ENCODE measurements around the gene RAD51B. TPM values are rescaled to one million over a fixed set of nuclear protein-coding genes. Genes with fewer than 3 reads are reported as not detected.
A peak's percentile ranks its signal among the peaks of the same experiment; 100 is the strongest.

RAD51B gene
- total RNA-seq, 1 experiment from 2014 or later: 20.0 TPM

DNA sequence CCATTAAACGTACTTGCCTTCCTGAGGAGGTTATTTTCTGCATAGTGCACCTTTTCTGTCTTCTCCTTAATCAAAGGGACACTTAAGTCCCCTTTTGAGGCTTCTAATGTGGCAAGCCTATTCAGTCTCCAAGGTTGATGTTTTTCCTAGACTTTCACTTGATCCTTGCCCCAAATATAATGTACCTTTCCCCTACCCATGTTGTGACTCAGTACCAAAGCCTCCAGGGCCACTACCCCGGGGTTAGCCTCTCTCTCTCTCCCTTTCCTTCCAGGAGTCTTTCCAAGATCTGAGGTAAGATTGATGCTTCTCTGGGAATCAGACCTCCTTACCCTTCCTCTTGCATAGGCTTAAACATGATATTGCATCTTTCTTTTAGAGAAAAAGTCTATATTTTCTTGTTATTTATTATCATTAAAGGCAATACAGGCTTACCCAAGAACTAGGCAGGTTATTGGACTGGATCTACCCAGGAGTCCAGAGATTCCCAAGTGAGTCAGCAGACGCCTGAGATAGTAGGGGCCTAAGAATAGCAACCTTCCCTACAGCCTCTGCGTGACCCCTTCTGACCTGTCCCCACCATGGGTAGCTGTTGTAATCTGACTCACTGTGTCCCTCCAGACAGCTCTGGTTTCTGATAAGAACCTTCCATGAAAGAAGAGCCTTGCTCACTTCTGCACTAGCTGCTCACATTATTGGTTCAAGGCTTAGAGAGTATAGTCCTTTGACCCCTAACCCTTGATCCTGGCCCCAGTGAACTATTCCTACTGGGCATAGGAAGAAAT, 800.4 kb downstream of the RAD51B start (continued):
- TF ChIP-seq, protein P1, sequence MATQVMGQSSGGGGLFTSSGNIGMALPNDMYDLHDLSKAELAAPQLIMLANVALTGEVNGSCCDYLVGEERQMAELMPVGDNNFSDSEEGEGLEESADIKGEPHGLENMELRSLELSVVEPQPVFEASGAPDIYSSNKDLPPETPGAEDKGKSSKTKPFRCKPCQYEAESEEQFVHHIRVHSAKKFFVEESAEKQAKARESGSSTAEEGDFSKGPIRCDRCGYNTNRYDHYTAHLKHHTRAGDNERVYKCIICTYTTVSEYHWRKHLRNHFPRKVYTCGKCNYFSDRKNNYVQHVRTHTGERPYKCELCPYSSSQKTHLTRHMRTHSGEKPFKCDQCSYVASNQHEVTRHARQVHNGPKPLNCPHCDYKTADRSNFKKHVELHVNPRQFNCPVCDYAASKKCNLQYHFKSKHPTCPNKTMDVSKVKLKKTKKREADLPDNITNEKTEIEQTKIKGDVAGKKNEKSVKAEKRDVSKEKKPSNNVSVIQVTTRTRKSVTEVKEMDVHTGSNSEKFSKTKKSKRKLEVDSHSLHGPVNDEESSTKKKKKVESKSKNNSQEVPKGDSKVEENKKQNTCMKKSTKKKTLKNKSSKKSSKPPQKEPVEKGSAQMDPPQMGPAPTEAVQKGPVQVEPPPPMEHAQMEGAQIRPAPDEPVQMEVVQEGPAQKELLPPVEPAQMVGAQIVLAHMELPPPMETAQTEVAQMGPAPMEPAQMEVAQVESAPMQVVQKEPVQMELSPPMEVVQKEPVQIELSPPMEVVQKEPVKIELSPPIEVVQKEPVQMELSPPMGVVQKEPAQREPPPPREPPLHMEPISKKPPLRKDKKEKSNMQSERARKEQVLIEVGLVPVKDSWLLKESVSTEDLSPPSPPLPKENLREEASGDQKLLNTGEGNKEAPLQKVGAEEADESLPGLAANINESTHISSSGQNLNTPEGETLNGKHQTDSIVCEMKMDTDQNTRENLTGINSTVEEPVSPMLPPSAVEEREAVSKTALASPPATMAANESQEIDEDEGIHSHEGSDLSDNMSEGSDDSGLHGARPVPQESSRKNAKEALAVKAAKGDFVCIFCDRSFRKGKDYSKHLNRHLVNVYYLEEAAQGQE (IDR thresholded peaks at IDR 0.05; ENCODE audit: low read depth): no peak
- no peak for TF ChIP-seq EZH2phosphoT487 (IDR thresholded peaks at IDR 0.05; ENCODE audit: borderline replicate concordance)
- no peak for TF ChIP-seq ZFX (IDR thresholded peaks at IDR 0.05)
- peak; percentile 54; the same call in 1 of the 2 replicates for TF ChIP-seq FOSL1 (IDR thresholded peaks at IDR 0.05; ENCODE audit: low read depth)
- no peak for TF ChIP-seq SIN3A (IDR thresholded peaks at IDR 0.05; ENCODE audit: low read depth)
- TF ChIP-seq, protein P2, sequence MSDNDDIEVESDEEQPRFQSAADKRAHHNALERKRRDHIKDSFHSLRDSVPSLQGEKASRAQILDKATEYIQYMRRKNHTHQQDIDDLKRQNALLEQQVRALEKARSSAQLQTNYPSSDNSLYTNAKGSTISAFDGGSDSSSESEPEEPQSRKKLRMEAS (IDR thresholded peaks at IDR 0.05): no peak
- no peak for TF ChIP-seq EGR1 (IDR thresholded peaks at IDR 0.05; ENCODE audit: low read depth)
- no peak for TF ChIP-seq EZH2 (IDR thresholded peaks at IDR 0.05)
- TF ChIP-seq POLR2A (IDR thresholded peaks at IDR 0.05; ENCODE audit: borderline replicate concordance, extremely low read depth, insufficient read depth, insufficient read length): no peak
- no peak for TF ChIP-seq ELF1 (IDR thresholded peaks at IDR 0.05; ENCODE audit: borderline replicate concordance, low read depth)
- TF ChIP-seq ZNF274 (IDR thresholded peaks at IDR 0.05; ENCODE audit: low read depth, low read length): no peak
- TF ChIP-seq YY1 (IDR thresholded peaks at IDR 0.05; ENCODE audit: extremely low read depth, insufficient replicate concordance, low read depth, low read length): no peak
- TF ChIP-seq SRF (IDR thresholded peaks at IDR 0.05; ENCODE audit: low read depth): peak; percentile 44
- peak; percentile 53; the same call in 1 of the 2 replicates for TF ChIP-seq JUND (IDR thresholded peaks at IDR 0.05)

Measured in HCT116 (cell line).